ENCODE data around the gene EQTN.

GRCh38 chr9:27333241-27334052 lies 36.5 kb upstream of the EQTN start:
- TF ChIP-seq CTCF (IDR thresholded peaks at IDR 0.05) = peak; percentile 71 to 91 (median 74)
- no peak for TF ChIP-seq POLR2A (IDR thresholded peaks at IDR 0.05)
- peak in 1 of 2 donors; percentile 76 for TF ChIP-seq POLR2AphosphoS5 (IDR thresholded peaks at IDR 0.05; ENCODE audit: insufficient read depth in 1 of 2, low read depth in 1 of 2)

All from vagina (tissue), 2 donors.